Dermis blood vessel endothelial cell (primary cell): ENCODE data around the gene NUP62. TPM values are rescaled to one million over a fixed set of nuclear protein-coding genes. Genes with fewer than 3 reads are reported as not detected.
"Not testable (repeated sequence)": the region's sequence is repeated elsewhere in the genome, so short reads cannot be mapped to it uniquely, and the experiment has no call there.

ENCODE experiments used
- DNase-seq: peaks from one replicate; pipeline ENCODE4 v3.0.0; 2010
- total RNA-seq: library from RNA; depleted of rRNA; stranded (reverse); fragments of >200 nt; gene quantifications from 2 replicates; pipeline ENCODE4 v1.2.3, GENCODE V29; 2014

NUP62 gene
- total RNA-seq: 28.4 and 47.0 TPM in 2 replicates

GRCh38 chr19:49929121-49929610 is at the start of gene NUP62, which contains the start of gene ATF5:
NUP62 (minus strand) TSS chr19:49929504; CDS start chr19:49909807, 19,697 bp downstream.
ATF5 (plus strand) TSS chr19:49929205; CDS start chr19:49930851, 1,646 bp downstream.
- peak; percentile 82 for DNase-seq

GRCh38 chr19:49978324-49978723 is 49.0 kb upstream of the NUP62 start:
- no peak for DNase-seq

GRCh38 chr19:49977881-49978280 is 48.6 kb upstream of the NUP62 start:
- no peak for DNase-seq

- no peak for DNase-seq
These were observed 47.8 kb upstream of the NUP62 start for GRCh38 chr19:49977076-49977475.

- DNase-seq: no peak
These were observed 47.2 kb upstream of the NUP62 start for GRCh38 chr19:49976496-49976895.

GRCh38 chr19:49975051-49975450 is 45.7 kb upstream of the NUP62 start:
- DNase-seq: no peak

- DNase-seq: no peak
These were observed 44.7 kb upstream of the NUP62 start for GRCh38 chr19:49973987-49974386.

- no peak for DNase-seq
These were observed 43.5 kb upstream of the NUP62 start for GRCh38 chr19:49972841-49973240.

- DNase-seq: no peak
These were observed 42.7 kb upstream of the NUP62 start for GRCh38 chr19:49971991-49972411.

- not testable (repeated sequence) for DNase-seq
These were observed 40.1 kb upstream of the NUP62 start for GRCh38 chr19:49969355-49969754.

GRCh38 chr19:49968279-49968922 is 39.1 kb upstream of the NUP62 start:
- DNase-seq: no peak

GRCh38 chr19:49960980-49961379 is 31.7 kb upstream of the NUP62 start, which contains the start of gene SIGLEC11:
SIGLEC11 (minus strand) TSS chr19:49961172; CDS start chr19:49961081, 91 bp downstream.
- not testable (repeated sequence) for DNase-seq

GRCh38 chr19:49959892-49960291 is 30.6 kb upstream of the NUP62 start:
- DNase-seq: not testable (repeated sequence)

GRCh38 chr19:49958596-49958995 is 29.3 kb upstream of the NUP62 start:
- not testable (repeated sequence) for DNase-seq

GRCh38 chr19:49958144-49958543 is 28.8 kb upstream of the NUP62 start:
- not testable (repeated sequence) for DNase-seq

GRCh38 chr19:49957262-49957915 is 28.1 kb upstream of the NUP62 start:
- DNase-seq: no peak

- no peak for DNase-seq
These were observed 26.8 kb upstream of the NUP62 start for GRCh38 chr19:49956115-49956495.

GRCh38 chr19:49954933-49955332 is 25.6 kb upstream of the NUP62 start:
- DNase-seq: peak; percentile 25

- no peak for DNase-seq
These were observed 25.0 kb upstream of the NUP62 start for GRCh38 chr19:49954092-49954829.

GRCh38 chr19:49953416-49953815 is 24.1 kb upstream of the NUP62 start:
- DNase-seq: no peak

- DNase-seq: no peak
These were observed 23.6 kb upstream of the NUP62 start for GRCh38 chr19:49952906-49953305.

GRCh38 chr19:49952479-49952836 is 23.2 kb upstream of the NUP62 start:
- DNase-seq: no peak

GRCh38 chr19:49951806-49952478 is 22.6 kb upstream of the NUP62 start:
- DNase-seq: no peak
